GM19397 (cell line): Measurements from ENCODE around the gene PFKL.

ENCODE experiments used
- ATAC-seq: cut with Tn5 transposase; IDR thresholded peaks from one replicate; pipeline ENCODE4 v1.9.1; 2021; ENCODE audit warnings: mild to moderate bottlenecking, moderate library complexity; ENCODE audit not compliant: unreplicated experiment

The PFKL gene

GRCh38 chr21:44310628-44311507 lies 11.0 kb downstream of the PFKL start:
- no peak for ATAC-seq

DNA sequence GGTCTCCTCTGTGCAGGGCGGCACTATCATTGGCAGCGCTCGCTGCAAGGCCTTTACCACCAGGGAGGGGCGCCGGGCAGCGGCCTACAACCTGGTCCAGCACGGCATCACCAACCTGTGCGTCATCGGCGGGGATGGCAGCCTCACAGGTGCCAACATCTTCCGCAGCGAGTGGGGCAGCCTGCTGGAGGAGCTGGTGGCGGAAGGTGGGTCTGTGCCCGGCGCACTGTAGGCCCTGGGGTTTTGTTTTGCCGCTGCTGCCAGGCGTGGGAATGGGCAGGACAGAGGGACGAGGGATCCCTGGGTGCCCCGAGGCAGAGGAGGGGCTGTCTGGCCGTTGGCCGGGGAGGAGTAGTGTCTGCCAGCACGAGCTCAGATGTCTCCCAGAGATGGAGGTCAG lies 12.2 kb downstream of the PFKL start:
- ATAC-seq: no peak

- ATAC-seq: no peak
Observed at GRCh38 chr21:44312716-44313115, 12.9 kb downstream of the PFKL start.

DNA sequence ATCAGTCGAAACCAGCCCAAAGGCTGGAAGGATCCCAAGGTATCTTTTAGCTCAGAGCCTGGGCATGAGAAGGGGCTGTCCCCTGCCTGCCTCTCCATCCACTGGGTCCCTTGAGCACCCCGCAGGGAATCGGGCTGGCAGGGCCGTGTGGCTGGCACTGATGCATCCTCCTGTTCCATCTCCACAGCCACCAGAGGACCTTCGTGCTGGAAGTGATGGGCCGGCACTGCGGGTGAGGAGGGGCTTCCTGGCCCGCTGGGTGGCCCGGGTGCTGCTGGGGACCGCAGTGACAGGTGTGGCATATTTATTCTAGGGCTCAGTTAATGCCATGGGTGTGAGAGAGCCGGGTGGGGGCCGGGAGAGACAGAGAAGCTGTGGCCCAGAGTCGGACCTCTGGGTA lies 13.6 kb downstream of the PFKL start:
- ATAC-seq: no peak

DNA sequence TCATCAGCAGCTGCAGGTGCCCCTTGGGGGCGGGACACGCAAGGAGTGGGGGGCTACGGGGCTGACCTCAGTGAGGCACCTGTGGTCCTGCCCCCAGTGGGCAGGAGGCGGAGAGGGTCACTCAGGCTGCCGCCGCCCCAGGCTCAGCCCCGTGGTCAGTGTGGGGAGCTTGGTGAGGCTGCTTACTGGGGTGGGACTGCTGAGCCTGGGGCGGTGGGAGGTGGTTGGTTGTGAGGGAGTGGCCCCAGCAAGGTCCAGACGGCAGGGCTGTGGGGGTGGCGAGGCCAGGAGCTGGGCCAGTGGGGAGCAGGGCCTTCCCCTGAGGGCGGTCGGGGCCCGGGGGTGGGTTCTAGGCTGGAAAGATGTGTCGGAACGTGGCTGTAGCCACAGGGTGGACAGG lies 14.3 kb downstream of the PFKL start:
- ATAC-seq: no peak

- ATAC-seq: no peak
Observed at GRCh38 chr21:44314561-44314960, 14.7 kb downstream of the PFKL start.

- no peak for ATAC-seq
Observed at GRCh38 chr21:44315691-44316203, 15.9 kb downstream of the PFKL start.

DNA sequence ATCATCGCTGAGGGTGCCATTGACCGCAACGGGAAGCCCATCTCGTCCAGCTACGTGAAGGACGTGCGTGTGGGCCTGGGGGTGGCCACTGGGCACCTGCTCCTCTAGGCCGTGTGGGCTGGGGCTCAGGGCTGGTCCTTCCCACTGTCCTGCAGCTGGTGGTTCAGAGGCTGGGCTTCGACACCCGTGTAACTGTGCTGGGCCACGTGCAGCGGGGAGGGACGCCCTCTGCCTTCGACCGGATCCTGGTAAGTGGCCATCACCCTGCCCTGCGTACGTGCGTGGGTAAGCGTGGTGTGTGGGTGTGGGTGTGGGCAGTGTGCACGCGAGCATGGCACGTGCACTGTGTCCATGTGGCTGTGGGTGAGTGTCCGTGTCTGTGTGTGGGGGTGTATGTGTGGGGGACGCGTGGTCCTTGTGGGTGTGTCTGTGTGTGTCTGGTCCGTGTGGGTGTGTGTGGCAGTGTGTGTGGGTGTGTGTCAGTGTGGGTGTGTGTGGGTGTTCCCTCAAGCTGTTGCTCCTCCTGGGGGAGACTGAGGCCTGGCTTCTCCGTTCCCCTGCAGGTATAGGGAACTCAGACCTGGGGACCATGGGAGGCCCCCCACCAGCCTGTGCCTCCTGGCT lies 16.5 kb downstream of the PFKL start:
- ATAC-seq: no peak

GRCh38 chr21:44317241-44317782 lies 17.5 kb downstream of the PFKL start:
- ATAC-seq: no peak

DNA sequence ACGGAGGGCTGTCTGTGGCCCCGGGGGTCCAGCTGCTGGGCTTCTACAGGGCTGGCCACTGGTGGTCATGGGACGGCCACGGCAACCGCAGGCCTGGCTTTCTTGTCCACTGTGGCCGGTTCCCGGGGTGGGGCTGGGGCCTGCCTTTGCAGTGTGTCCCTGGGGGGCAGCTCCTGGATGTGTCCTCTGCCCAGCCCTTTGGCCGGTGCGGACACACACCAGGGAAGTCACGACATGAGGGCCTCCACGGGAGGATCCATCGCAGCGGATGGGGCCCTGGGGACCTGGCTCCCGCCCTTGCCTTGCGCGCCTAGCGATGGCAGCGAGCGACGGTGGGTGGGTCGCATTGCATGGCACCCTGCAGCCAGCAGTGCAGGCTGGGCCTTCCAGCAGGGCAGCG lies 18.0 kb downstream of the PFKL start:
- no peak for ATAC-seq

DNA sequence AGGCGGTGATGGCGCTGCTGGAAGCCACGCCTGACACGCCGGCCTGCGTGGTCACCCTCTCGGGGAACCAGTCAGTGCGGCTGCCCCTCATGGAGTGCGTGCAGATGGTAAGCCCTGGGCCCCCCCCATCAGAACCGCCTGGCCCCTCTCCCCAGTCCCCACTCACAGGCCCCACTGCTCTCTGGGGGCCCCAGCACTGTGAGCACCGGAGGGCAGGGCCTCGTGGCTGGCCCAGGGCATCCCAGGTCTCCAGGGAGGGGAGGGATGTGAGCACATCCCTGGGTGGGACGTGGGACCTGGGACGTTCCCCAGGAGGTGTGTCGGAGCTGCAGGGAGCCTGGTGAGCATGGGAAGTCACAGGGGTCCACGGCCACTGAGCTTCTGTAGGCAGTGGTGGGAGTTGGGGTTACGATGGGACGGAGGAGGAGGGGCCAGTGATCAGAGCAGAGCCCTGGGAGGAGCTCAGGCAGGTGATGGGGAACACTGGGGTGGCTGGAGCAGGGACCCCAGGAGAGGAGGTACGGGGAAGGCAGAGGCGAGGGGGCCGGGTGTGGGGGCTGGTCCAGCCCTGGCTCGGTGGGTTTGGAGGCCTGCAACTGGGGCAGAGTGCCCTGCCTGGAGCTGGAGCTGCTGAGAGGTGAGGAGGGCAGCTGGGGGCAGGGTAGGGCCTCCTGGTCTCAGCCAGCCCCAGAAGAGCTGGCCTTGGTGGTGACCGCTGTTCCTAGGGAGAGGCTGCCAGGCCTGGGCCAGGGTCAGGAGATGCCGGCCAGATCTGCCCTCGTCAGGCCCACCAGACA lies 18.8 kb downstream of the PFKL start:
- ATAC-seq: no peak

GRCh38 chr21:44319407-44320065 lies 19.7 kb downstream of the PFKL start:
- ATAC-seq: no peak

- no peak for ATAC-seq
Observed at GRCh38 chr21:44320847-44321246, 21.0 kb downstream of the PFKL start.

- ATAC-seq: no peak
Observed at GRCh38 chr21:44321846-44322450, 22.1 kb downstream of the PFKL start.

GRCh38 chr21:44322621-44323325 lies 22.9 kb downstream of the PFKL start:
- ATAC-seq: no peak

- ATAC-seq: no peak
Observed at GRCh38 chr21:44323591-44323990, 23.7 kb downstream of the PFKL start.

DNA sequence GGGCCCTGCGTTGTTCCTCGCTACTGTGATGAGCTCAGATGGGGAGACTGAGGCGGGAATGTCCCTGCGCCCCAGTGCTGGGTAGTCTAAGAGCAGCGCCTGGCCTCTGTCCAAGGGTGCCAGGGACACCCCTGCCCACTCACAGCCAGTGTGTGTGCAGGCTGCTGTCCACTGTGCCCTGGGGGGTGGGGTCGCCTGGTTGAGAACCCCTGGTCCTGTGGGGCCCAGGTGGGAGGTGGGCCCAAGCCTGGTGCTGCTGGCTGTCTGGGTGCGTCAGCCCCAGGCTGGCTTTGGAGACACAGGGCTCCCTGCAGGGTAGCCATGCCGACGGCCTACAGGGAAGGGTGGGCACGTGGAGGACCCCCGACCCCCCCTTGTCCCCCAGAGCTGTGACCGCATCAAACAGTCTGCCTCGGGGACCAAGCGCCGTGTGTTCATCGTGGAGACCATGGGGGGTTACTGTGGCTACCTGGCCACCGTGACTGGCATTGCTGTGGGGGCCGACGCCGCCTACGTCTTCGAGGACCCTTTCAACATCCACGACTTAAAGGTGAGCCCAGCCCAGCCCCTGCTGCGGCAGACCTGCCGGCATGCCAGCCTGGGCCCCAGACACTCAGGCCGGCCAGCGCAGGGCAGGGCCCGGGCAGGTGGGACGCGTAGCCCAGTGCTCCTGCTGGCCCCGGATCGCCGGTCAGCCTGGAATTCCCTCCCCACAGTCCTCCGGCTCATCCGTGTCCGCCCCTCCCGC lies 24.4 kb downstream of the PFKL start:
- no peak for ATAC-seq

- ATAC-seq: no peak
Observed at GRCh38 chr21:44324854-44325107, 24.9 kb downstream of the PFKL start.
